GM12873 (cell line): Measurements from ENCODE around the gene ARHGAP6.

Experiments used
- CTCF ChIP-seq: IDR thresholded peaks from 2 replicates; pipeline ENCODE4 v1.5.1; 2012; ENCODE audit warnings: low read depth, mild to moderate bottlenecking, moderate library complexity, low read length, control low read depth; ENCODE audit not compliant: insufficient read depth; ENCODE audit errors: missing control alignments

Gene ARHGAP6

GRCh38 chrX:11465648-11466411, 199.9 kb downstream of the ARHGAP6 start:
- TF ChIP-seq CTCF: no peak

- no peak for TF ChIP-seq CTCF
These were observed 200.8 kb downstream of the ARHGAP6 start for GRCh38 chrX:11464836-11465463.

GRCh38 chrX:11464380-11464779, 201.3 kb downstream of the ARHGAP6 start:
- TF ChIP-seq CTCF: no peak

- TF ChIP-seq CTCF: no peak
These were observed 203.1 kb downstream of the ARHGAP6 start for GRCh38 chrX:11462648-11463047.

- no peak for TF ChIP-seq CTCF
These were observed 203.6 kb downstream of the ARHGAP6 start for GRCh38 chrX:11462136-11462535.

GRCh38 chrX:11461201-11462001, 204.3 kb downstream of the ARHGAP6 start:
- no peak for TF ChIP-seq CTCF

- TF ChIP-seq CTCF: no peak
These were observed 205.4 kb downstream of the ARHGAP6 start for GRCh38 chrX:11460347-11460746.
